ENCODE data around the gene NAPG.

The NAPG gene

GRCh38 chr18:10486362-10486761 lies 39.5 kb upstream of the NAPG start:
- no peak overlapping the region for H4K8ac ChIP-seq (ENCODE audit: low read depth, low read length)
- H3K36me3 ChIP-seq (replicated peaks in 1 of 2; ENCODE audit: control insufficient read depth in 2 of 2, insufficient read depth in 2 of 2, low read length in 2 of 2): peaks cover 0 to 3% of the 10 kb centered on the region in 2 donors
- no peak overlapping the region for H2BK15ac ChIP-seq (ENCODE audit: low read length)
- no CpG with 5 or more reads among the region's 3 CpGs for WGBS, 2 donors (ENCODE audit: extremely low coverage in 2 of 2, insufficient read length in 2 of 2, insufficient replicate concordance in 1 of 2)
- no peak overlapping the region for H3K4me3 ChIP-seq (ENCODE audit: low read length in 2 of 2)
- DNase-seq (ENCODE audit: low spot score): no peak
- no peak overlapping the region for H3K14ac ChIP-seq (ENCODE audit: low read length)
- peaks cover 0 to 4% of the 10 kb centered on the region in 2 donors for H3K4me1 ChIP-seq (ENCODE audit: control insufficient read depth in 2 of 2, insufficient read depth in 1 of 2, low read depth in 1 of 2, low read length in 2 of 2)
- H3K9me3 ChIP-seq (replicated peaks in 1 of 2; ENCODE audit: control insufficient read depth in 2 of 2, insufficient read depth in 1 of 2, low read depth in 1 of 2, low read length in 2 of 2): no peaks in the 10 kb centered on the region
- no peak overlapping the region for H2BK120ac ChIP-seq (ENCODE audit: low read depth, low read length)
- H3K4me2 ChIP-seq (ENCODE audit: insufficient read depth, low read length, poor library complexity, severe bottlenecking): no peak overlapping the region
- H3K27me3 ChIP-seq (ENCODE audit: control insufficient read depth in 3 of 3, insufficient read depth in 3 of 3, low read depth in 1 of 3, low read length in 3 of 3): no peaks in the 10 kb centered on the region
- H4K91ac ChIP-seq (ENCODE audit: low read depth, low read length, poor library complexity): no peak overlapping the region
- H3K79me1 ChIP-seq (ENCODE audit: low read depth, low read length): no peaks in the 10 kb centered on the region
- no peak overlapping the region for H2BK12ac ChIP-seq (ENCODE audit: low read length)
- H3K18ac ChIP-seq (ENCODE audit: low read length): no peak overlapping the region
- no peak overlapping the region for H3K23ac ChIP-seq (ENCODE audit: low read depth, low read length, poor library complexity)
- no peak overlapping the region for H3K27ac ChIP-seq (replicated peaks; ENCODE audit: low read length)
- H3K4ac ChIP-seq (ENCODE audit: low read length): no peak overlapping the region
- peak overlapping the region; percentile 5 for H3K9ac ChIP-seq (ENCODE audit: low read depth, low read length, poor library complexity)
- no peak overlapping the region for H2AK5ac ChIP-seq (ENCODE audit: low read depth, low read length)
- no peak overlapping the region for H2BK5ac ChIP-seq (ENCODE audit: low read length)
- H2AFZ ChIP-seq (ENCODE audit: low read length): no peak overlapping the region

- no peak for DNase-seq (ENCODE audit: low spot score)
- no peak overlapping the region for H3K27ac ChIP-seq (replicated peaks; ENCODE audit: low read length)
- no peak overlapping the region for H3K4me2 ChIP-seq (ENCODE audit: insufficient read depth, low read length, poor library complexity, severe bottlenecking)
- no peak overlapping the region for H3K18ac ChIP-seq (ENCODE audit: low read length)
- H2BK120ac ChIP-seq (ENCODE audit: low read depth, low read length): no peak overlapping the region
- H3K4ac ChIP-seq (ENCODE audit: low read length): no peak overlapping the region
- H2AFZ ChIP-seq (ENCODE audit: low read length): no peak overlapping the region
- H4K8ac ChIP-seq (ENCODE audit: low read depth, low read length): no peak overlapping the region
- no peak overlapping the region for H2BK15ac ChIP-seq (ENCODE audit: low read length)
- no peak overlapping the region for H3K23ac ChIP-seq (ENCODE audit: low read depth, low read length, poor library complexity)
- no peak overlapping the region for H3K14ac ChIP-seq (ENCODE audit: low read length)
- H2AK5ac ChIP-seq (ENCODE audit: low read depth, low read length): no peak overlapping the region
- no peak overlapping the region for H2BK5ac ChIP-seq (ENCODE audit: low read length)
- H3K27me3 ChIP-seq (ENCODE audit: control insufficient read depth in 3 of 3, insufficient read depth in 3 of 3, low read depth in 1 of 3, low read length in 3 of 3): no peaks in the 10 kb centered on the region
- no peak overlapping the region for H3K9ac ChIP-seq (ENCODE audit: low read depth, low read length, poor library complexity)
- no CpG with 5 or more reads among the region's 6 CpGs for WGBS, 2 donors (ENCODE audit: extremely low coverage in 2 of 2, insufficient read length in 2 of 2, insufficient replicate concordance in 1 of 2)
- H3K4me3 ChIP-seq (ENCODE audit: low read length in 2 of 2): no peak overlapping the region
- H3K4me1 ChIP-seq (ENCODE audit: control insufficient read depth in 2 of 2, insufficient read depth in 1 of 2, low read depth in 1 of 2, low read length in 2 of 2): peaks cover 0 to 2% of the 10 kb centered on the region in 2 donors
- H4K91ac ChIP-seq (ENCODE audit: low read depth, low read length, poor library complexity): no peak overlapping the region
- no peaks in the 10 kb centered on the region for H3K9me3 ChIP-seq (replicated peaks in 1 of 2; ENCODE audit: control insufficient read depth in 2 of 2, insufficient read depth in 1 of 2, low read depth in 1 of 2, low read length in 2 of 2)
- no peaks in the 10 kb centered on the region for H3K79me1 ChIP-seq (ENCODE audit: low read depth, low read length)
- no peak overlapping the region for H2BK12ac ChIP-seq (ENCODE audit: low read length)
- H3K36me3 ChIP-seq (replicated peaks in 1 of 2; ENCODE audit: control insufficient read depth in 2 of 2, insufficient read depth in 2 of 2, low read length in 2 of 2): peaks cover 0 to 3% of the 10 kb centered on the region in 2 donors
Measured at GRCh38 chr18:10487154-10487553, 38.7 kb upstream of the NAPG start.

GRCh38 chr18:10488017-10488416 lies 37.8 kb upstream of the NAPG start:
- Histone ChIP-seq H2BK15ac (ENCODE audit: low read length) (no peak overlapping the region), H3K4me3 (ENCODE audit: low read length in 2 of 2) (no peak overlapping the region), H2AK5ac (ENCODE audit: low read depth, low read length) (no peak overlapping the region), H3K23ac (ENCODE audit: low read depth, low read length, poor library complexity) (no peak overlapping the region), H3K27ac (replicated peaks; ENCODE audit: low read length) (no peak overlapping the region), H3K4ac (ENCODE audit: low read length) (no peak overlapping the region), H2AFZ (ENCODE audit: low read length) (no peak overlapping the region), H3K79me1 (ENCODE audit: low read depth, low read length) (no peaks in the 10 kb centered on the region), H4K91ac (ENCODE audit: low read depth, low read length, poor library complexity) (no peak overlapping the region), H3K9me3 (replicated peaks in 1 of 2; ENCODE audit: control insufficient read depth in 2 of 2, insufficient read depth in 1 of 2, low read depth in 1 of 2, low read length in 2 of 2) (no peaks in the 10 kb centered on the region), H3K18ac (ENCODE audit: low read length) (no peak overlapping the region), H2BK5ac (ENCODE audit: low read length) (no peak overlapping the region), H3K27me3 (ENCODE audit: control insufficient read depth in 3 of 3, insufficient read depth in 3 of 3, low read depth in 1 of 3, low read length in 3 of 3) (no peaks in the 10 kb centered on the region), H3K36me3 (replicated peaks in 1 of 2; ENCODE audit: control insufficient read depth in 2 of 2, insufficient read depth in 2 of 2, low read length in 2 of 2) (peaks cover 0 to 3% of the 10 kb centered on the region in 2 donors), H2BK120ac (ENCODE audit: low read depth, low read length) (no peak overlapping the region), H3K4me1 (ENCODE audit: control insufficient read depth in 2 of 2, insufficient read depth in 1 of 2, low read depth in 1 of 2, low read length in 2 of 2) (peaks cover 0 to 2% of the 10 kb centered on the region in 2 donors), H3K9ac (ENCODE audit: low read depth, low read length, poor library complexity) (no peak overlapping the region), H2BK12ac (ENCODE audit: low read length) (no peak overlapping the region), H4K8ac (ENCODE audit: low read depth, low read length) (no peak overlapping the region), H3K4me2 (ENCODE audit: insufficient read depth, low read length, poor library complexity, severe bottlenecking) (no peak overlapping the region), H3K14ac (ENCODE audit: low read length) (no peak overlapping the region)
- no peak for DNase-seq (ENCODE audit: low spot score)
- no CpG with 5 or more reads among the region's 4 CpGs for WGBS, 2 donors (ENCODE audit: extremely low coverage in 2 of 2, insufficient read length in 2 of 2, insufficient replicate concordance in 1 of 2)

GRCh38 chr18:10490401-10491165 lies 35.2 kb upstream of the NAPG start:
- Histone ChIP-seq H3K4ac (ENCODE audit: low read length) (no peak overlapping the region), H3K9me3 (replicated peaks in 1 of 2; ENCODE audit: control insufficient read depth in 2 of 2, insufficient read depth in 1 of 2, low read depth in 1 of 2, low read length in 2 of 2) (peaks cover 0 to 2% of the 10 kb centered on the region in 2 donors), H3K4me1 (ENCODE audit: control insufficient read depth in 2 of 2, insufficient read depth in 1 of 2, low read depth in 1 of 2, low read length in 2 of 2) (peaks cover 0 to 2% of the 10 kb centered on the region in 2 donors), H3K9ac (ENCODE audit: low read depth, low read length, poor library complexity) (no peak overlapping the region), H3K27ac (replicated peaks; ENCODE audit: low read length) (no peak overlapping the region), H2BK15ac (ENCODE audit: low read length) (no peak overlapping the region), H3K23ac (ENCODE audit: low read depth, low read length, poor library complexity) (no peak overlapping the region), H2BK12ac (ENCODE audit: low read length) (no peak overlapping the region), H2AK5ac (ENCODE audit: low read depth, low read length) (no peak overlapping the region), H3K4me2 (ENCODE audit: insufficient read depth, low read length, poor library complexity, severe bottlenecking) (no peak overlapping the region), H3K4me3 (ENCODE audit: low read length in 2 of 2) (no peak overlapping the region), H2BK120ac (ENCODE audit: low read depth, low read length) (no peak overlapping the region), H3K27me3 (ENCODE audit: control insufficient read depth in 3 of 3, insufficient read depth in 3 of 3, low read depth in 1 of 3, low read length in 3 of 3) (no peaks in the 10 kb centered on the region), H3K79me1 (ENCODE audit: low read depth, low read length) (no peaks in the 10 kb centered on the region), H4K91ac (ENCODE audit: low read depth, low read length, poor library complexity) (no peak overlapping the region), H3K36me3 (replicated peaks in 1 of 2; ENCODE audit: control insufficient read depth in 2 of 2, insufficient read depth in 2 of 2, low read length in 2 of 2) (peaks cover 0 to 3% of the 10 kb centered on the region in 2 donors), H4K8ac (ENCODE audit: low read depth, low read length) (no peak overlapping the region), H2BK5ac (ENCODE audit: low read length) (no peak overlapping the region), H3K14ac (ENCODE audit: low read length) (no peak overlapping the region), H3K18ac (ENCODE audit: low read length) (no peak overlapping the region), H2AFZ (ENCODE audit: low read length) (no peak overlapping the region)
- WGBS, 2 donors (ENCODE audit: extremely low coverage in 2 of 2, insufficient read length in 2 of 2, insufficient replicate concordance in 1 of 2): no CpG with 5 or more reads among the region's 14 CpGs
- no peak for DNase-seq (ENCODE audit: low spot score)
